HEK293 (cell line): ENCODE data around the gene SPEG.

Source experiments
- CTCF ChIA-PET: fragments of 350-600 bp; formaldehyde crosslinking; extraction: SDS; loops from one replicate; lab custom pipeline; 2021; ENCODE audit warnings: antibody characterized with exemption; lab: Yijun Ruan, JAX
- POLR2A ChIA-PET: fragments of 300-600 bp; formaldehyde crosslinking; extraction: SDS; loops from one replicate; lab custom pipeline; 2020; ENCODE audit warnings: antibody characterized with exemption, inconsistent platforms; lab: Yijun Ruan, JAX
- H3K27ac ChIP-seq: fragments of 200-500 bp; sonication (Bioruptor generic); 2 replicates; pipeline ENCODE4 v1.5.1; 2014; ENCODE audit warnings: low read depth, low read length, control low read depth, inconsistent platforms; ENCODE audit errors: extremely low read depth
- H3K36me3 ChIP-seq, 2 experiments: fragments of 200-500 bp in 1 of 2; sonication (Bioruptor generic) in 1 of 2; 1 replicate in 1 of 2; 2 replicates in 1 of 2; pipeline ENCODE4 v1.5.1; 2014 to 2017; ENCODE audit warnings: inconsistent platforms in 2 of 2, low read length in 2 of 2; ENCODE audit not compliant: control insufficient read depth in 2 of 2, insufficient read depth in 1 of 2
- H3K4me1 ChIP-seq: fragments of 200-500 bp; sonication (Bioruptor generic); 2 replicates; pipeline ENCODE4 v1.5.1; 2014; ENCODE audit warnings: mild to moderate bottlenecking, low read length, inconsistent platforms; ENCODE audit not compliant: control insufficient read depth, insufficient read depth
- H3K4me3 ChIP-seq: 2 replicates; pipeline ENCODE4 v1.5.1; 2011; ENCODE audit warnings: low read depth, mild to moderate bottlenecking, control low read depth, low read length, moderate library complexity
- H3K9me3 ChIP-seq: fragments of 200-500 bp; sonication (Bioruptor generic); 2 replicates; pipeline ENCODE4 v1.5.1; 2014; ENCODE audit warnings: low read depth, low read length, inconsistent platforms; ENCODE audit not compliant: control insufficient read depth, insufficient read depth
- CTCF ChIP-seq: fragments of 450-650 bp; formaldehyde crosslinking; IDR thresholded peaks from 2 replicates; pipeline ENCODE4 v1.5.1; 2016; ENCODE audit warnings: missing biosample characterization, missing genetic modification characterization
- GLIS2 ChIP-seq: fragments of 450-650 bp; formaldehyde crosslinking; IDR thresholded peaks from 2 replicates; pipeline ENCODE4 v1.5.1; 2016; ENCODE audit warnings: missing biosample characterization, missing genetic modification characterization
- IKZF3 ChIP-seq: fragments of 450-650 bp; IDR thresholded peaks from 2 replicates; pipeline ENCODE4 v1.5.0; 2018; ENCODE audit warnings: missing biosample characterization, mild to moderate bottlenecking, missing genetic modification characterization, moderate library complexity
- SP3 ChIP-seq: fragments of 450-650 bp; formaldehyde crosslinking; IDR thresholded peaks from 2 replicates; pipeline ENCODE4 v1.5.1; 2016; ENCODE audit warnings: missing biosample characterization, missing genetic modification characterization
- TRIM28 ChIP-seq: IDR thresholded peaks from 2 replicates; pipeline ENCODE4 v1.6.1; 2011; ENCODE audit warnings: low read length, control low read depth, borderline replicate concordance
- ZBTB21 ChIP-seq: fragments of 450-650 bp; formaldehyde crosslinking; IDR thresholded peaks from 2 replicates; pipeline ENCODE4 v1.5.1; 2017; ENCODE audit warnings: missing biosample characterization, missing genetic modification characterization
- ZEB2 ChIP-seq: fragments of 450-650 bp; formaldehyde crosslinking; IDR thresholded peaks from 2 replicates; pipeline ENCODE4 v1.5.1; 2016; ENCODE audit warnings: missing biosample characterization, missing genetic modification characterization
- ZFP69B ChIP-seq: fragments of 450-650 bp; formaldehyde crosslinking; IDR thresholded peaks from 2 replicates; pipeline ENCODE4 v1.5.1; 2016; ENCODE audit warnings: missing biosample characterization, missing genetic modification characterization
- ZIC2 ChIP-seq: fragments of 450-650 bp; formaldehyde crosslinking; IDR thresholded peaks from 2 replicates; pipeline ENCODE4 v1.5.1; 2016; ENCODE audit warnings: missing biosample characterization, missing genetic modification characterization
- ZNF10 ChIP-seq: fragments of 450-650 bp; formaldehyde crosslinking; IDR thresholded peaks from 2 replicates; pipeline ENCODE4 v1.5.1; 2017; ENCODE audit warnings: missing biosample characterization, missing genetic modification characterization
- ZNF121 ChIP-seq: fragments of 450-650 bp; formaldehyde crosslinking; IDR thresholded peaks from 2 replicates; pipeline ENCODE4 v1.5.1; 2016; ENCODE audit warnings: missing biosample characterization, missing genetic modification characterization
- ZNF23 ChIP-seq: fragments of 450-650 bp; formaldehyde crosslinking; IDR thresholded peaks from 2 replicates; pipeline ENCODE4 v1.5.1; 2016; ENCODE audit warnings: missing biosample characterization, missing genetic modification characterization, borderline replicate concordance
- ZNF239 ChIP-seq: fragments of 450-650 bp; formaldehyde crosslinking; IDR thresholded peaks from 2 replicates; pipeline ENCODE4 v1.5.1; 2016; ENCODE audit warnings: missing biosample characterization, missing genetic modification characterization
- ZNF302 ChIP-seq: fragments of 450-650 bp; formaldehyde crosslinking; IDR thresholded peaks from 2 replicates; pipeline ENCODE4 v1.5.1; 2016; ENCODE audit warnings: missing biosample characterization, missing genetic modification characterization, low read depth
- ZNF580 ChIP-seq: fragments of 450-650 bp; formaldehyde crosslinking; IDR thresholded peaks from 2 replicates; pipeline ENCODE4 v1.5.1; 2016; ENCODE audit warnings: missing biosample characterization, missing genetic modification characterization
- ZNF626 ChIP-seq: fragments of 450-650 bp; sonication (Bioruptor Pico); formaldehyde crosslinking; IDR thresholded peaks from 2 replicates; pipeline ENCODE4 v1.5.1; 2018; ENCODE audit warnings: missing biosample characterization, missing genetic modification characterization, inconsistent platforms
- ZNF639 ChIP-seq: fragments of 450-650 bp; formaldehyde crosslinking; IDR thresholded peaks from 2 replicates; pipeline ENCODE4 v1.5.1; 2016; ENCODE audit warnings: missing biosample characterization, missing genetic modification characterization
- ZNF660 ChIP-seq: fragments of 450-650 bp; IDR thresholded peaks from 2 replicates; pipeline ENCODE4 v1.5.1; 2018; ENCODE audit warnings: missing biosample characterization, mild to moderate bottlenecking, missing genetic modification characterization
- ZXDB ChIP-seq: fragments of 450-650 bp; formaldehyde crosslinking; IDR thresholded peaks from 2 replicates; pipeline ENCODE4 v1.5.1; 2016; ENCODE audit warnings: missing biosample characterization, missing genetic modification characterization
- TF ChIP-seq, protein P1 (sequence below): fragments of 450-650 bp; formaldehyde crosslinking; IDR thresholded peaks from 2 replicates; pipeline ENCODE4 v1.5.1; 2016; ENCODE audit warnings: missing biosample characterization, missing genetic modification characterization
- TF ChIP-seq, protein P2 (sequence below): fragments of 450-650 bp; formaldehyde crosslinking; IDR thresholded peaks from 2 replicates; pipeline ENCODE4 v1.5.1; 2016; ENCODE audit warnings: missing biosample characterization, missing genetic modification characterization
- TF ChIP-seq, protein P3 (sequence below): fragments of 450-650 bp; formaldehyde crosslinking; IDR thresholded peaks from 2 replicates; pipeline ENCODE4 v1.5.1; 2016; ENCODE audit warnings: missing biosample characterization, missing genetic modification characterization
- TF ChIP-seq, protein P4 (sequence below): fragments of 450-650 bp; formaldehyde crosslinking; IDR thresholded peaks from 2 replicates; pipeline ENCODE4 v1.5.1; 2016; ENCODE audit warnings: missing biosample characterization, missing genetic modification characterization
- TF ChIP-seq, protein P5 (sequence below): fragments of 450-650 bp; formaldehyde crosslinking; IDR thresholded peaks from 2 replicates; pipeline ENCODE4 v1.5.1; 2016; ENCODE audit warnings: missing biosample characterization, missing genetic modification characterization

The SPEG gene

DNA sequence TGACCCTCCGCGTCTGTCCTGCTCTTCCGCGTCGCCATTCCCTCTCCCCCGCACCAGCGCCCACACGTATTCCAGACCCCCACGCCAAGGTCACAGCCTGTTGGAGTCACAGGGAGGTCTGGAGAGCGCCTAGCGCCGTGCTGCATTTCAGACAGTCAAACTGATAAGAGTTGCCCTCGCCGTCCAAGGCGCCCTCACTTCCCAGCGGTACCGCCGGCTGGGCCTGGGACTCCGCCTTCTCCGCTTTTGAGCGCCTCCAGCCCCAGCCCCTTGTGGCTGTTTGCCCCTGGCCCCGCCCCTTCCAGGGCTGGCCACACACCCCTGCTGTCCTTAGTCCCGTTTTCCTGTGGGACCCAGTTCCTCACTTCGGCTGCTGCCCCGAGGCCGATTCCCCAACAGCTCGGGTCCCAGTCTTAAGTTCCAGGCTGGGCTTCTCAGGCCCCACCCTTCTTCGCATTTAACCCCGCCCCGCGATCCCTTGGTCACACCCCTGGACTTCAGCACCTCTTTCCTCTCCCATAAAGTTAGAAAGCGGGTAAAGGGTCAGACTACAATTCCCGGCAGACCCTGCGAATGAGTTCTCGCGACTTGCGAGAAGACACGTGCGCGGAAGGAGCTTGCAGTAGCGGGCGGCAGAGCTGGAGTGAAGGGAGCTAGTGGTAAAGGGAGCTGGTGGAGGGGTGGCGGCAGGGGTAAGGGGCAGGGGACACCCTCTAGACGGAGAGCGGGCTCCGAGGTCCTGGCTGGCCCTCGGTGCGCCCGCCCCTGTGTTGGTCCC, 63.8 kb downstream of the SPEG start, which contains the start of gene GMPPA:
TSS of gene GMPPA (plus strand) at position 612 of the 778 bp plus-strand sequence. CDS start 1,085 bp downstream, outside the sequence.
- Histone ChIP-seq H3K4me3 (peak within 1 kb of the TSS; percentile 69), H3K36me3 (peaks cover 0 to 12% of the 10 kb centered on the region in 2 experiments; a peak in 1 of 3 replicates), H3K9me3 (no peaks in the 10 kb centered on the region), H3K27ac (peak within 1 kb of the TSS; percentile 33; the same call in 1 of the 2 replicates), H3K4me1 (peaks cover 8% of the 10 kb centered on the region; the same call in 1 of the 2 replicates)
- ChIA-PET POLR2A (interaction anchor here (0.8 to 2.3 kb wide), 20 partner anchors 9 to 111 kb away, joined by 3 to 21 read pairs (median 4); partner anchors contain the start of genes ASIC4, CHPF, DNPEP and TMEM198), CTCF (interaction anchor here (0.7 to 11.4 kb wide), 9 partner anchors 13 to 524 kb away, joined by 3 to 252 read pairs (median 11); partner anchors contain the start of gene ASIC4)
- TF ChIP-seq ZNF626 (tag by site-specific recombination): no peak
- TF ChIP-seq ZNF660: no peak
- 0 out of 2 replicates have a peak, but pooled peaks have one; percentile 35 for TF ChIP-seq TRIM28
- TF ChIP-seq ZFP69B (tag by site-specific recombination): peak; percentile 94
- TF ChIP-seq, protein P1, sequence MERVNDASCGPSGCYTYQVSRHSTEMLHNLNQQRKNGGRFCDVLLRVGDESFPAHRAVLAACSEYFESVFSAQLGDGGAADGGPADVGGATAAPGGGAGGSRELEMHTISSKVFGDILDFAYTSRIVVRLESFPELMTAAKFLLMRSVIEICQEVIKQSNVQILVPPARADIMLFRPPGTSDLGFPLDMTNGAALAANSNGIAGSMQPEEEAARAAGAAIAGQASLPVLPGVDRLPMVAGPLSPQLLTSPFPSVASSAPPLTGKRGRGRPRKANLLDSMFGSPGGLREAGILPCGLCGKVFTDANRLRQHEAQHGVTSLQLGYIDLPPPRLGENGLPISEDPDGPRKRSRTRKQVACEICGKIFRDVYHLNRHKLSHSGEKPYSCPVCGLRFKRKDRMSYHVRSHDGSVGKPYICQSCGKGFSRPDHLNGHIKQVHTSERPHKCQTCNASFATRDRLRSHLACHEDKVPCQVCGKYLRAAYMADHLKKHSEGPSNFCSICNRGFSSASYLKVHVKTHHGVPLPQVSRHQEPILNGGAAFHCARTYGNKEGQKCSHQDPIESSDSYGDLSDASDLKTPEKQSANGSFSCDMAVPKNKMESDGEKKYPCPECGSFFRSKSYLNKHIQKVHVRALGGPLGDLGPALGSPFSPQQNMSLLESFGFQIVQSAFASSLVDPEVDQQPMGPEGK (tag by site-specific recombination): peak; percentile 57
- peak; percentile 43 for TF ChIP-seq GLIS2 (tag by site-specific recombination)
- TF ChIP-seq, protein P2, sequence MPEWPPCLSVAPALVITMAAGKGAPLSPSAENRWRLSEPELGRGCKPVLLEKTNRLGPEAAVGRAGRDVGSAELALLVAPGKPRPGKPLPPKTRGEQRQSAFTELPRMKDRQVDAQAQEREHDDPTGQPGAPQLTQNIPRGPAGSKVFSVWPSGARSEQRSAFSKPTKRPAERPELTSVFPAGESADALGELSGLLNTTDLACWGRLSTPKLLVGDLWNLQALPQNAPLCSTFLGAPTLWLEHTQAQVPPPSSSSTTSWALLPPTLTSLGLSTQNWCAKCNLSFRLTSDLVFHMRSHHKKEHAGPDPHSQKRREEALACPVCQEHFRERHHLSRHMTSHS (tag by site-specific recombination): no peak
- TF ChIP-seq ZNF580 (tag by site-specific recombination): no peak
- TF ChIP-seq ZXDB: peak; percentile 81
- no peak for TF ChIP-seq ZNF302 (tag by site-specific recombination)
- no peak for TF ChIP-seq ZBTB21 (tag by site-specific recombination)
- no peak for TF ChIP-seq ZNF23 (tag by site-specific recombination)
- TF ChIP-seq ZIC2 (tag by site-specific recombination): peak; percentile 52
- TF ChIP-seq SP3 (tag by site-specific recombination): peak; percentile 79
- TF ChIP-seq ZEB2 (tag by site-specific recombination): no peak
- no peak for TF ChIP-seq ZNF639 (tag by site-specific recombination)
- peak; percentile 46; the same call in 1 of the 2 replicates for TF ChIP-seq IKZF3 (tag by site-specific recombination)
- TF ChIP-seq, protein P3, sequence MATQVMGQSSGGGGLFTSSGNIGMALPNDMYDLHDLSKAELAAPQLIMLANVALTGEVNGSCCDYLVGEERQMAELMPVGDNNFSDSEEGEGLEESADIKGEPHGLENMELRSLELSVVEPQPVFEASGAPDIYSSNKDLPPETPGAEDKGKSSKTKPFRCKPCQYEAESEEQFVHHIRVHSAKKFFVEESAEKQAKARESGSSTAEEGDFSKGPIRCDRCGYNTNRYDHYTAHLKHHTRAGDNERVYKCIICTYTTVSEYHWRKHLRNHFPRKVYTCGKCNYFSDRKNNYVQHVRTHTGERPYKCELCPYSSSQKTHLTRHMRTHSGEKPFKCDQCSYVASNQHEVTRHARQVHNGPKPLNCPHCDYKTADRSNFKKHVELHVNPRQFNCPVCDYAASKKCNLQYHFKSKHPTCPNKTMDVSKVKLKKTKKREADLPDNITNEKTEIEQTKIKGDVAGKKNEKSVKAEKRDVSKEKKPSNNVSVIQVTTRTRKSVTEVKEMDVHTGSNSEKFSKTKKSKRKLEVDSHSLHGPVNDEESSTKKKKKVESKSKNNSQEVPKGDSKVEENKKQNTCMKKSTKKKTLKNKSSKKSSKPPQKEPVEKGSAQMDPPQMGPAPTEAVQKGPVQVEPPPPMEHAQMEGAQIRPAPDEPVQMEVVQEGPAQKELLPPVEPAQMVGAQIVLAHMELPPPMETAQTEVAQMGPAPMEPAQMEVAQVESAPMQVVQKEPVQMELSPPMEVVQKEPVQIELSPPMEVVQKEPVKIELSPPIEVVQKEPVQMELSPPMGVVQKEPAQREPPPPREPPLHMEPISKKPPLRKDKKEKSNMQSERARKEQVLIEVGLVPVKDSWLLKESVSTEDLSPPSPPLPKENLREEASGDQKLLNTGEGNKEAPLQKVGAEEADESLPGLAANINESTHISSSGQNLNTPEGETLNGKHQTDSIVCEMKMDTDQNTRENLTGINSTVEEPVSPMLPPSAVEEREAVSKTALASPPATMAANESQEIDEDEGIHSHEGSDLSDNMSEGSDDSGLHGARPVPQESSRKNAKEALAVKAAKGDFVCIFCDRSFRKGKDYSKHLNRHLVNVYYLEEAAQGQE (tag by site-specific recombination): peak; percentile 37; the same call in 1 of the 2 replicates
- TF ChIP-seq, protein P4, sequence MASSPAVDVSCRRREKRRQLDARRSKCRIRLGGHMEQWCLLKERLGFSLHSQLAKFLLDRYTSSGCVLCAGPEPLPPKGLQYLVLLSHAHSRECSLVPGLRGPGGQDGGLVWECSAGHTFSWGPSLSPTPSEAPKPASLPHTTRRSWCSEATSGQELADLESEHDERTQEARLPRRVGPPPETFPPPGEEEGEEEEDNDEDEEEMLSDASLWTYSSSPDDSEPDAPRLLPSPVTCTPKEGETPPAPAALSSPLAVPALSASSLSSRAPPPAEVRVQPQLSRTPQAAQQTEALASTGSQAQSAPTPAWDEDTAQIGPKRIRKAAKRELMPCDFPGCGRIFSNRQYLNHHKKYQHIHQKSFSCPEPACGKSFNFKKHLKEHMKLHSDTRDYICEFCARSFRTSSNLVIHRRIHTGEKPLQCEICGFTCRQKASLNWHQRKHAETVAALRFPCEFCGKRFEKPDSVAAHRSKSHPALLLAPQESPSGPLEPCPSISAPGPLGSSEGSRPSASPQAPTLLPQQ: peak; percentile 97
- TF ChIP-seq ZNF121 (tag by site-specific recombination): no peak
- TF ChIP-seq, protein P5, sequence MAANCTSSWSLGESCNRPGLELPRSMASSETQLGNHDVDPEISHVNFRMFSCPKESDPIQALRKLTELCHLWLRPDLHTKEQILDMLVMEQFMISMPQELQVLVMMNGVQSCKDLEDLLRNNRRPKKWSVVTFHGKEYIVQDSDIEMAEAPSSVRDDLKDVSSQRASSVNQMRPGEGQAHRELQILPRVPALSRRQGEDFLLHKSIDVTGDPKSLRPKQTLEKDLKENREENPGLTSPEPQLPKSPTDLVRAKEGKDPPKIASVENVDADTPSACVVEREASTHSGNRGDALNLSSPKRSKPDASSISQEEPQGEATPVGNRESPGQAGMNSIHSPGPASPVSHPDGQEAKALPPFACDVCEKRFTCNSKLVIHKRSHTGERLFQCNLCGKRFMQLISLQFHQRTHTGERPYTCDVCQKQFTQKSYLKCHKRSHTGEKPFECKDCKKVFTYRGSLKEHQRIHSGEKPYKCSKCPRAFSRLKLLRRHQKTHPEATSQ (tag by site-specific recombination): no peak
- TF ChIP-seq ZNF239: no peak
- TF ChIP-seq ZNF10 (tag by site-specific recombination): no peak
- TF ChIP-seq CTCF (tag by site-specific recombination): peak; percentile 28; the same call in 1 of the 2 replicates
